Esophagus muscularis mucosa (tissue), 4 donors: ENCODE results near the gene ZNF521. TPM values are rescaled to one million over a fixed set of nuclear protein-coding genes. Genes with fewer than 3 reads are reported as not detected.

Experiments used
- DNase-seq: peaks from one replicate; pipeline ENCODE4 v3.0.0-alpha.2; 2017; ENCODE audit errors: extremely low spot score
- H3K27ac ChIP-seq, 4 donors: fragments of 200-600 bp; sonication (generic); replicated peaks in 1 of 4; 1 replicate in 3 of 4; 2 replicates in 1 of 4; pipeline ENCODE4 v1.5.1; 2016 to 2019; ENCODE audit warnings: mild to moderate bottlenecking in 1 of 4
- H3K27me3 ChIP-seq, 4 donors: fragments of 200-600 bp; sonication (generic); one replicate each; pipeline versions ENCODE4 v1.5.1 to v1.6.0; 2016 to 2019
- H3K36me3 ChIP-seq, 4 donors: fragments of 200-600 bp; sonication (generic); one replicate each; pipeline ENCODE4 v1.5.1; 2016 to 2019
- H3K4me1 ChIP-seq, 4 donors: fragments of 200-600 bp; sonication (generic); one replicate each; pipeline ENCODE4 v1.5.1; 2016 to 2019
- H3K4me3 ChIP-seq, 4 donors: fragments of 200-600 bp; sonication (generic); 1 replicate in 2 of 4; 2 replicates in 2 of 4; pipeline ENCODE4 v1.5.1; 2016 to 2019; ENCODE audit warnings: mild to moderate bottlenecking in 4 of 4, moderate library complexity in 1 of 4
- H3K9me3 ChIP-seq, 4 donors: fragments of 200-600 bp; sonication (generic); 1 replicate in 3 of 4; 2 replicates in 1 of 4; pipeline ENCODE4 v1.5.1; 2016 to 2019
- EP300 ChIP-seq: sonication (generic); formaldehyde crosslinking; IDR thresholded peaks from one replicate; pipeline ENCODE4 v1.6.1; 2017; ENCODE audit warnings: antibody characterized with exemption
- POLR2A ChIP-seq: fragments of 450-650 bp; IDR thresholded peaks from one replicate; pipeline ENCODE4 v1.6.1; 2017; ENCODE audit warnings: antibody characterized with exemption, moderate library complexity, mild to moderate bottlenecking, low read depth
- POLR2AphosphoS5 ChIP-seq, 2 donors: sonication (generic); formaldehyde crosslinking; IDR thresholded peaks; one replicate each; pipeline ENCODE4 v1.6.1; 2017; ENCODE audit warnings: antibody characterized with exemption in 2 of 2
- WGBS: methylation state at CpG from one replicate; pipeline ENCODE4 v1.1.5; 2018; 5-methylcytosine and 5-hydroxymethylcytosine counted together
- intact Hi-C: fragments of 100-400 bp; cut with DNase I; formaldehyde crosslinking; loops from one replicate; pipeline ENCODE4 v1.15.1; 2023
- total RNA-seq, 4 donors: library from RNA; depleted of rRNA; stranded (reverse); fragments of >200 nt; gene quantifications; one replicate each; pipeline versions ENCODE4 v1.1.0 to v1.2.1, GENCODE V29; 2016
- TF ChIP-seq, protein P1 (sequence below), 3 experiments: fragments of 200-600 bp in 2 of 3; fragments of 450-650 bp in 1 of 3; sonication (generic) in 2 of 3; IDR thresholded peaks; one replicate each; pipeline ENCODE4 v1.5.1; 2017 to 2019; ENCODE audit warnings: antibody characterized with exemption in 3 of 3, mild to moderate bottlenecking in 2 of 3, moderate library complexity in 1 of 3

The ZNF521 gene
- total RNA-seq, 4 donors from 2014 or later: 15.6 to 20.6 (median 16.9) TPM

DNA sequence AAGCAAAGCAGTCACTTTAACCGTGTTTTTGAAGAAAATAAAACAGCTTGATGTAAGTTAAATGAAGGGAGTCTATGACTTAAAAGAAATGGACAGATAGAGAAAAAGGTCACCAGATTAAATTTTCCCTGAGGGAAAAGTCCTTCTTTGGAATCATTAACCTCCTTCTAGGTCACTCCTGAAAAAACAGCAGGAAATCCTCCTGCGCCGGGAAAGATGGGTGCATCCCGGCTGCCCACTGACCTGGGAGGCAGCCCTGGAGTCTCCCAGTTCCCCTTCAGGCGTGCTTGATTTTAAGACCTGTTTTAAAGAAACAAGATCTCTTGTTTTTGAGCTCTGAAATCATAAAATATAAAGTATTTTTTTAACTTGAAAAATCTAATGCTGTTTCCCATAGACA lies 18.4 kb upstream of the ZNF521 start:
- no peak overlapping the region for H3K27ac ChIP-seq
- H3K4me1 ChIP-seq: no peaks in the 10 kb centered on the region
- intact Hi-C loops: loop anchor here (10.0 kb wide), 1 partner anchor 54 kb away; no protein-coding TSS in a partner anchor
- no peak for DNase-seq
- H3K27me3 ChIP-seq: peaks cover 0 to 7% (median 0%) of the 10 kb centered on the region in 4 donors
- 63% methylated on average over 5 of the region's 5 CpGs for WGBS
- TF ChIP-seq EP300: no peak
- no peak for TF ChIP-seq POLR2A
- no peak for TF ChIP-seq POLR2AphosphoS5 (IDR thresholded peaks at IDR 0.05)
- TF ChIP-seq, protein P1, sequence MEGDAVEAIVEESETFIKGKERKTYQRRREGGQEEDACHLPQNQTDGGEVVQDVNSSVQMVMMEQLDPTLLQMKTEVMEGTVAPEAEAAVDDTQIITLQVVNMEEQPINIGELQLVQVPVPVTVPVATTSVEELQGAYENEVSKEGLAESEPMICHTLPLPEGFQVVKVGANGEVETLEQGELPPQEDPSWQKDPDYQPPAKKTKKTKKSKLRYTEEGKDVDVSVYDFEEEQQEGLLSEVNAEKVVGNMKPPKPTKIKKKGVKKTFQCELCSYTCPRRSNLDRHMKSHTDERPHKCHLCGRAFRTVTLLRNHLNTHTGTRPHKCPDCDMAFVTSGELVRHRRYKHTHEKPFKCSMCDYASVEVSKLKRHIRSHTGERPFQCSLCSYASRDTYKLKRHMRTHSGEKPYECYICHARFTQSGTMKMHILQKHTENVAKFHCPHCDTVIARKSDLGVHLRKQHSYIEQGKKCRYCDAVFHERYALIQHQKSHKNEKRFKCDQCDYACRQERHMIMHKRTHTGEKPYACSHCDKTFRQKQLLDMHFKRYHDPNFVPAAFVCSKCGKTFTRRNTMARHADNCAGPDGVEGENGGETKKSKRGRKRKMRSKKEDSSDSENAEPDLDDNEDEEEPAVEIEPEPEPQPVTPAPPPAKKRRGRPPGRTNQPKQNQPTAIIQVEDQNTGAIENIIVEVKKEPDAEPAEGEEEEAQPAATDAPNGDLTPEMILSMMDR (IDR thresholded peaks at IDR 0.05): no peak
- H3K9me3 ChIP-seq: no peaks in the 10 kb centered on the region
- H3K4me3 ChIP-seq: no peak overlapping the region
- H3K36me3 ChIP-seq: no peaks in the 10 kb centered on the region

DNA sequence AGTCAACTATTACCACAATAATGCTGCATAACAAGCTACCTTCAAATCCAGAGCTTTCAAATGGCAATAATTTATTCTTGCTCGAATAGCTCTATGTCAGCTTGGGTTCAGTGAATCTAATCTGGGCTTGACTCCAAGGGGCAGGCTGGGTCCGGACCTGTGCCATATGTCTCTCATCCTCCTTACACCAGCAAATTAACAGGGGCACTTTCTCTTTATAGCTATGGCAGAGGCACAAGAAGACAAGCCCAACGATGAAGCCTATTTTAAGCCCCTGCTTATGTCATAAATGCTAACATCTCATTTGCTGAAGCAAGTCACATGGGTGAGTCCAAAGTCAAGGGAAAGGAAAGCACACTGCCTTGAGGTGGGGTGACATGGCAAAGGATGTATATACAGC lies 13.3 kb upstream of the ZNF521 start:
- DNase-seq: no peak
- H3K9me3 ChIP-seq: no peaks in the 10 kb centered on the region
- H3K27ac ChIP-seq: no peak overlapping the region
- peaks cover 0 to 4% (median 0%) of the 10 kb centered on the region in 4 donors for H3K27me3 ChIP-seq
- H3K36me3 ChIP-seq: no peaks in the 10 kb centered on the region
- intact Hi-C loops: no loop called here
- TF ChIP-seq POLR2AphosphoS5 (IDR thresholded peaks at IDR 0.05) (no peak), EP300 (no peak), POLR2A (no peak)
- TF ChIP-seq, protein P1 (IDR thresholded peaks at IDR 0.05): no peak
- H3K4me3 ChIP-seq: no peak overlapping the region
- H3K4me1 ChIP-seq: no peaks in the 10 kb centered on the region
- 46% methylated on average over 3 of the region's 3 CpGs for WGBS

DNA sequence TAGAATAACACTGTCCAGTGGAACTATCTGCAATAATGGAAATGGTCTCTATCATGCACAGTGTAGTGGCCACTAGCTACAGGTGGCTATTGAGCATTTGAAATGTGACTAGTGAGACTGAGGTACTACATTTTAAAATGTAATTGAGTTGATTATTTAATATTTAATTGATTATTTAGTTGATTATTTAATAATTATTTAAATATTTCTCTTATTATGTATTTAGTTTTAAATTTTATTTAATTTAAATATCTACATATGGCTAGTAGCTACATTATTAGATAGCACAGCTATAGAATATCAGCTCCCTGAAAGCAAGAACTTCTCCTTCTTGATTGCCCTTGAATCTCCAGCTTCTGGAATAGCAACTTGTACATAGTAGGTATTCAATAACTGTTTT lies 12.8 kb upstream of the ZNF521 start:
- no peak overlapping the region for H3K27ac ChIP-seq
- no peaks in the 10 kb centered on the region for H3K4me1 ChIP-seq
- TF ChIP-seq POLR2A: no peak
- TF ChIP-seq POLR2AphosphoS5 (IDR thresholded peaks at IDR 0.05): no peak
- no peak for TF ChIP-seq EP300
- TF ChIP-seq, protein P1 (IDR thresholded peaks at IDR 0.05): no peak
- no peak for DNase-seq
- H3K9me3 ChIP-seq: no peaks in the 10 kb centered on the region
- no peaks in the 10 kb centered on the region for H3K36me3 ChIP-seq
- H3K27me3 ChIP-seq: peaks cover 0 to 4% (median 0%) of the 10 kb centered on the region in 4 donors
- H3K4me3 ChIP-seq: no peak overlapping the region
- intact Hi-C loops: no loop called here

DNA sequence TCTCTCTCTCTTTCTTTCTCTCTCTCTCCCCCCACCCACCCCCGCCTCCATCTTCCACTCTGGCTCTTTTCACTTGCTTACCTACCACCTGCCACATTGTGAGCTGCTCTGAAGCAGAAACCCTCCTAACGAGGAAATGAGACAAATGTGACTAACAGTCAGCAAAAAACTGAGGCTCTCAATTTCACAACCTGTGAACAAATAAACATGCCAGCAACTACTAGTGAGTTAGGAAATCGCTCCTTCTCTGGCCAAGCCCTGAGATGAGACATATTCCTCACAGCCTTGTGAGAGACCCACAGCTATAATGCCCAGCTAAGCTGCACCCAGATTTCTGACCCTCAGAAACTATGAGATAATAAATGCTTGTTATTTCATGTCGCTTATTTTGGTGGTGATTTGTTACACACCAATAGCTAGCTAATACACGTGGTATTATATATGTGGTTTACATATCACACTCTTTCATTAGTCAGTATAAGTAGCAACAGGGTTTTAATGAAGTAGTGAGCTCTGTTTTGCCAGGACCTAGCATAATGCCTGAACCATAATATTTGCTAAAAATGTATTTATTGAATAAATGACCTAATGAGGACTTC lies 8.4 kb upstream of the ZNF521 start:
- Histone ChIP-seq H3K9me3 (no peaks in the 10 kb centered on the region), H3K36me3 (no peaks in the 10 kb centered on the region), H3K4me3 (no peak overlapping the region), H3K4me1 (no peaks in the 10 kb centered on the region), H3K27me3 (peaks cover 0 to 3% (median 0%) of the 10 kb centered on the region in 4 donors), H3K27ac (no peak overlapping the region)
- intact Hi-C loops: no loop called here
- WGBS: 81% methylated on average over 5 of the region's 5 CpGs
- TF ChIP-seq POLR2AphosphoS5 (IDR thresholded peaks at IDR 0.05) (no peak), POLR2A (no peak), EP300 (no peak)
- TF ChIP-seq, protein P1 (IDR thresholded peaks at IDR 0.05): no peak
- no peak for DNase-seq

DNA sequence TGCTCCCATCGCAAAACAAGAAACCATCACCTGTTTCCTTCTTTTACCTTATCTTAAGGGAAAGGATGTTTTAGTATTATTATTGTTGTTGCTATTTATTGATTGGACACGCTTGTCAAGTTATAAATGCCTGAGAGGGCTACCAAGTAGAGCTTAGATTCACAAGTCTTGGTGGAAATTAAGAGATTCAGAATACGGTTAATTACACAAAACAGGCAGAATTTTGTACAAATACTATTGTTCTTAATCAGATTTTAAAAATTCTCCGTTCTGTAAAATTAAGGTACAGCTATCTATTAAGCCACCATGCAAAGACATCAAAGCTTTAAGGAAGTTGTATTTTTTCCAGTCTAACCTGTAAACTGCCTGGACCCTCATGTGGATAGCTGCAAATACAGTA lies 1.1 kb upstream of the ZNF521 start:
- intact Hi-C loops: loop anchor here (5.0 to 10.0 kb wide), 2 partner anchors 149 to 478 kb away; no protein-coding TSS in a partner anchor

More for the DNA sequence above, 1.1 kb upstream of the ZNF521 start:
- WGBS: 62% methylated on average over 4 of the region's 4 CpGs
- TF ChIP-seq POLR2AphosphoS5 (IDR thresholded peaks at IDR 0.05) (no peak), POLR2A (no peak), EP300 (no peak)
- TF ChIP-seq, protein P1 (IDR thresholded peaks at IDR 0.05): no peak
- DNase-seq: no peak
- no peak overlapping the region for H3K27ac ChIP-seq
- no peaks in the 10 kb centered on the region for H3K36me3 ChIP-seq
- peak overlapping the region in 2 of 4 donors; percentile 69 to 74 for H3K4me3 ChIP-seq
- peaks cover 5 to 32% (median 16%) of the 10 kb centered on the region in 4 donors for H3K27me3 ChIP-seq
- H3K4me1 ChIP-seq: peaks cover 0 to 28% (median 25%) of the 10 kb centered on the region in 4 donors
- no peaks in the 10 kb centered on the region for H3K9me3 ChIP-seq
